Tibial artery (tissue), 4 donors: ENCODE data around the gene GHSR.

ENCODE experiments used
- DNase-seq, 2 donors: peaks; one replicate each; pipeline ENCODE4 v3.0.0-alpha.2; 2019
- H3K27ac ChIP-seq, 2 donors: fragments of 200-600 bp; sonication (generic) in 1 of 2; 1 replicate in 1 of 2; 2 replicates in 1 of 2; pipeline ENCODE4 v1.5.1; 2018 to 2019; ENCODE audit warnings: mild to moderate bottlenecking in 1 of 2
- H3K27me3 ChIP-seq, 2 donors: fragments of 200-600 bp; sonication (generic) in 1 of 2; one replicate each; pipeline versions ENCODE4 v1.5.1 to v1.6.0; 2016 to 2019
- H3K36me3 ChIP-seq, 3 donors: fragments of 200-600 bp; sonication (generic) in 2 of 3; one replicate each; pipeline ENCODE4 v1.5.1; 2016 to 2019; ENCODE audit warnings: mild to moderate bottlenecking in 2 of 3
- H3K4me1 ChIP-seq, 4 donors: fragments of 200-600 bp; sonication (generic) in 2 of 4; 1 replicate in 3 of 4; 2 replicates in 1 of 4; pipeline ENCODE4 v1.5.1; 2016 to 2019
- H3K4me3 ChIP-seq, 2 donors: fragments of 200-600 bp; sonication (generic) in 1 of 2; 1 replicate in 1 of 2; 2 replicates in 1 of 2; pipeline ENCODE4 v1.5.1; 2018 to 2019; ENCODE audit warnings: mild to moderate bottlenecking in 2 of 2
- H3K9me3 ChIP-seq, 3 donors: fragments of 200-600 bp; sonication (generic) in 1 of 3; one replicate each; pipeline ENCODE4 v1.5.1; 2016 to 2019
- CTCF ChIP-seq, 2 experiments: fragments of 200-600 bp in 1 of 2; fragments of 450-650 bp in 1 of 2; IDR thresholded peaks; one replicate each; pipeline ENCODE4 v1.5.1; 2017 to 2019; ENCODE audit warnings: antibody characterized with exemption in 2 of 2, mild to moderate bottlenecking in 1 of 2, moderate library complexity in 1 of 2
- intact Hi-C: fragments of 100-400 bp; cut with DNase I; formaldehyde crosslinking; loops from one replicate; pipeline ENCODE4 v1.15.0; 2023; ENCODE audit warnings: low total_unique reads

Gene GHSR

GRCh38 chr3:172398484-172398883 lies 49.8 kb downstream of the GHSR start:
- no peaks in the 10 kb centered on the region for H3K4me1 ChIP-seq
- no peaks in the 10 kb centered on the region for H3K27me3 ChIP-seq
- no peak overlapping the region for H3K27ac ChIP-seq
- no peak for DNase-seq
- H3K4me3 ChIP-seq = no peak overlapping the region
- H3K36me3 ChIP-seq = peaks cover 24 to 43% (median 32%) of the 10 kb centered on the region in 3 donors
- no peak for TF ChIP-seq CTCF (IDR thresholded peaks at IDR 0.05)
- intact Hi-C loops = no loop called here
- H3K9me3 ChIP-seq = no peaks in the 10 kb centered on the region

GRCh38 chr3:172397716-172398405 lies 50.4 kb downstream of the GHSR start:
- TF ChIP-seq CTCF (IDR thresholded peaks at IDR 0.05) = no peak
- H3K4me1 ChIP-seq = no peaks in the 10 kb centered on the region
- intact Hi-C loops = no loop called here
- H3K27ac ChIP-seq = no peak overlapping the region
- peaks cover 24 to 43% (median 32%) of the 10 kb centered on the region in 3 donors for H3K36me3 ChIP-seq
- DNase-seq = no peak
- no peak overlapping the region for H3K4me3 ChIP-seq
- no peaks in the 10 kb centered on the region for H3K27me3 ChIP-seq
- no peaks in the 10 kb centered on the region for H3K9me3 ChIP-seq

GRCh38 chr3:172396400-172396799 lies 51.9 kb downstream of the GHSR start:
- TF ChIP-seq CTCF (IDR thresholded peaks at IDR 0.05) = no peak
- intact Hi-C loops = no loop called here
- peaks cover 0 to 11% (median 7%) of the 10 kb centered on the region in 4 donors for H3K4me1 ChIP-seq
- no peak overlapping the region for H3K27ac ChIP-seq
- H3K36me3 ChIP-seq = peaks cover 24 to 41% (median 30%) of the 10 kb centered on the region in 3 donors
- no peaks in the 10 kb centered on the region for H3K9me3 ChIP-seq
- H3K27me3 ChIP-seq = no peaks in the 10 kb centered on the region
- no peak for DNase-seq
- no peak overlapping the region for H3K4me3 ChIP-seq

- Histone ChIP-seq H3K4me3 (no peak overlapping the region), H3K36me3 (peaks cover 22 to 32% (median 24%) of the 10 kb centered on the region in 3 donors), H3K9me3 (no peaks in the 10 kb centered on the region), H3K4me1 (peaks cover 0 to 27% (median 13%) of the 10 kb centered on the region in 4 donors), H3K27me3 (no peaks in the 10 kb centered on the region), H3K27ac (no peak overlapping the region)
- intact Hi-C loops = no loop called here
- no peak for DNase-seq
- no peak for TF ChIP-seq CTCF (IDR thresholded peaks at IDR 0.05)
These were observed 53.6 kb downstream of the GHSR start for GRCh38 chr3:172394692-172395091.
